H1 (cell line): ENCODE measurements around the gene DAPK2. TPM values are rescaled to one million over a fixed set of nuclear protein-coding genes. Genes with fewer than 3 reads are reported as not detected.

ENCODE experiments used
- CTCF ChIA-PET: fragments of 300-600 bp; sonication (Branson Sonifier 250); formaldehyde crosslinking; loops from one replicate; lab custom pipeline; 2021; ENCODE audit not compliant: partially characterized antibody; lab: Charles Lee
- POLR2A ChIA-PET: fragments of 300-600 bp; sonication (Branson Sonifier 250); formaldehyde crosslinking; loops from one replicate; lab custom pipeline; 2021; ENCODE audit warnings: inconsistent platforms; ENCODE audit not compliant: partially characterized antibody; lab: Charles Lee
- DNase-seq, 2 experiments: peaks; one replicate each; pipeline versions ENCODE4 v3.0.0 to v3.0.0-alpha.2; 2010 to 2022; ENCODE audit warnings: low spot score in 2 of 2, low read depth in 1 of 2, mixed read lengths in 1 of 2
- FAIRE-seq: peaks from 2 replicates; lab custom pipeline; 2011; peaks lifted over from hg19 to GRCh38; lab: Jason Lieb, UNC
- H2AFZ ChIP-seq: 2 replicates; pipeline ENCODE4 v1.8.1; 2012; ENCODE audit warnings: low read length, inconsistent platforms
- H2AK5ac ChIP-seq: 2 replicates; pipeline ENCODE4 v1.6.1; 2013; ENCODE audit warnings: low read depth, low read length
- H2BK120ac ChIP-seq: replicated peaks from 2 replicates; pipeline ENCODE3; 2013; ENCODE audit warnings: low read depth, low read length, inconsistent platforms
- H2BK12ac ChIP-seq: 2 replicates; pipeline ENCODE4 v1.6.1; 2013; ENCODE audit warnings: low read depth, low read length
- H2BK15ac ChIP-seq: 2 replicates; pipeline ENCODE4 v1.6.1; 2013; ENCODE audit warnings: low read length
- H2BK20ac ChIP-seq: 2 replicates; pipeline ENCODE4 v1.6.1; 2013; ENCODE audit warnings: low read length
- H2BK5ac ChIP-seq: 2 replicates; pipeline ENCODE4 v1.6.1; 2013; ENCODE audit warnings: low read depth, low read length
- H3K14ac ChIP-seq: 2 replicates; pipeline ENCODE4 v1.6.1; 2013; ENCODE audit warnings: inconsistent platforms; ENCODE audit not compliant: insufficient read length
- H3K18ac ChIP-seq: 2 replicates; pipeline ENCODE4 v1.6.1; 2013; ENCODE audit warnings: low read length; ENCODE audit errors: extremely low read depth
- H3K23ac ChIP-seq: 2 replicates; pipeline ENCODE4 v1.6.1; 2013; ENCODE audit warnings: inconsistent platforms; ENCODE audit not compliant: insufficient read length
- H3K23me2 ChIP-seq: 2 replicates; pipeline ENCODE4 v1.6.1; 2013; ENCODE audit warnings: low read depth, low read length
- H3K27ac ChIP-seq: 2 replicates; pipeline ENCODE4 v1.6.1; 2011; ENCODE audit warnings: low read depth, low read length, inconsistent platforms
- H3K27me3 ChIP-seq, 4 experiments: replicated peaks in 1 of 4; 1 replicate in 1 of 4; 2 replicates in 3 of 4; pipeline versions ENCODE4 v1.6.1 to v1.8.1; 2011 to 2013; ENCODE audit warnings: low read length in 3 of 4, mild to moderate bottlenecking in 3 of 4, inconsistent platforms in 2 of 4, mixed read lengths in 2 of 4, moderate library complexity in 1 of 4; ENCODE audit not compliant: control insufficient read depth in 3 of 4, insufficient read depth in 3 of 4; ENCODE audit errors: extremely low read depth in 1 of 4
- H3K36me3 ChIP-seq, 4 experiments: 2 replicates each; pipeline versions ENCODE4 v1.6.1 to v1.8.1; 2011 to 2013; ENCODE audit warnings: mild to moderate bottlenecking in 4 of 4, low read length in 3 of 4, moderate library complexity in 2 of 4, control low read depth in 1 of 4, inconsistent platforms in 1 of 4; ENCODE audit not compliant: insufficient read depth in 4 of 4, control insufficient read depth in 2 of 4
- H3K4ac ChIP-seq: replicated peaks from 2 replicates; pipeline ENCODE3; 2013; ENCODE audit warnings: low read length, low read depth, mixed read lengths, inconsistent platforms; ENCODE audit not compliant: insufficient read length
- H3K4me1 ChIP-seq, 4 experiments: replicated peaks in 1 of 4; 1 replicate in 1 of 4; 2 replicates in 3 of 4; pipeline versions ENCODE4 v1.6.1 to v1.8.1; 2011 to 2013; ENCODE audit warnings: low read length in 3 of 4, inconsistent platforms in 2 of 4, mixed read lengths in 1 of 4; ENCODE audit not compliant: insufficient read depth in 4 of 4, control insufficient read depth in 3 of 4
- H3K4me2 ChIP-seq, 2 experiments: 2 replicates each; pipeline versions ENCODE4 v1.6.1 to v1.8.1; 2011 to 2013; ENCODE audit warnings: low read depth in 2 of 2, low read length in 2 of 2, control low read depth in 1 of 2, inconsistent platforms in 1 of 2, mild to moderate bottlenecking in 1 of 2; ENCODE audit not compliant: insufficient read depth in 1 of 2
- H3K4me3 ChIP-seq, 4 experiments: fragments of 200-600, 300-600 bp in 1 of 4; sonication (generic), shearing (Covaris generic), sonication (Bioruptor Twin) in 1 of 4; 2 replicates each; pipeline versions ENCODE4 v1.5.1 to v1.8.1; 2011 to 2016; ENCODE audit warnings: low read length in 4 of 4, low read depth in 3 of 4, control low read depth in 2 of 4, inconsistent platforms in 2 of 4, mild to moderate bottlenecking in 2 of 4, mixed read lengths in 1 of 4, moderate library complexity in 1 of 4; ENCODE audit not compliant: insufficient read depth in 2 of 4; ENCODE audit errors: extremely low read depth in 1 of 4
- H3K56ac ChIP-seq: replicated peaks from 2 replicates; pipeline ENCODE3; 2013; ENCODE audit warnings: low read depth, mild to moderate bottlenecking, mixed read lengths, low read length, inconsistent platforms; ENCODE audit not compliant: insufficient read length
- H3K79me1 ChIP-seq: 2 replicates; pipeline ENCODE4 v1.6.1; 2013; ENCODE audit warnings: low read depth, low read length, control low read depth
- H3K79me2 ChIP-seq, 2 experiments: 2 replicates each; pipeline versions ENCODE4 v1.6.1 to v1.8.1; 2012 to 2013; ENCODE audit warnings: low read length in 2 of 2, mild to moderate bottlenecking in 2 of 2, inconsistent platforms in 1 of 2; ENCODE audit not compliant: insufficient read depth in 2 of 2, control insufficient read depth in 1 of 2
- H3K9ac ChIP-seq, 4 experiments: replicated peaks in 1 of 4; 1 replicate in 1 of 4; 2 replicates in 3 of 4; pipeline versions ENCODE4 v1.6.1 to v1.8.1; 2011 to 2013; ENCODE audit warnings: low read depth in 3 of 4, low read length in 3 of 4, control low read depth in 2 of 4, mild to moderate bottlenecking in 2 of 4, moderate library complexity in 2 of 4, inconsistent platforms in 1 of 4; ENCODE audit errors: extremely low read depth in 1 of 4
- H3K9me3 ChIP-seq, 2 experiments: 2 replicates each; pipeline versions ENCODE4 v1.6.1 to v1.8.1; 2012 to 2013; ENCODE audit warnings: mild to moderate bottlenecking in 2 of 2, moderate library complexity in 2 of 2, control low read depth in 1 of 2, inconsistent platforms in 1 of 2, low read depth in 1 of 2, low read length in 1 of 2, mixed read lengths in 1 of 2; ENCODE audit not compliant: insufficient read depth in 2 of 2
- H4K20me1 ChIP-seq, 2 experiments: replicated peaks in 1 of 2; 2 replicates each; pipeline versions ENCODE3 to v1.8.1; 2011 to 2013; ENCODE audit warnings: inconsistent platforms in 2 of 2, low read length in 2 of 2, mild to moderate bottlenecking in 1 of 2; ENCODE audit not compliant: insufficient read depth in 2 of 2, control insufficient read depth in 1 of 2
- H4K5ac ChIP-seq: 2 replicates; pipeline ENCODE4 v1.6.1; 2013; ENCODE audit warnings: low read length, low read depth, mixed read lengths, inconsistent platforms; ENCODE audit not compliant: insufficient read length
- H4K8ac ChIP-seq: 2 replicates; pipeline ENCODE4 v1.8.0; 2013; ENCODE audit warnings: mild to moderate bottlenecking, moderate library complexity, low read length, inconsistent platforms; ENCODE audit not compliant: insufficient read depth; ENCODE audit errors: extremely low read depth
- H4K91ac ChIP-seq: replicated peaks from 2 replicates; pipeline ENCODE3; 2013; ENCODE audit warnings: low read length, mixed read lengths, inconsistent platforms; ENCODE audit not compliant: insufficient read length
- CBX5 ChIP-seq: fragments of 300-800, 300-1000 bp; sonication (generic); IDR thresholded peaks from 2 replicates; pipeline ENCODE4 v1.7.1; 2016; ENCODE audit warnings: antibody characterized with exemption, low read length, low read depth
- CEBPB ChIP-seq: IDR thresholded peaks from 2 replicates; pipeline ENCODE4 v1.6.1; 2012; ENCODE audit warnings: low read depth, low read length
- CREB1 ChIP-seq: IDR thresholded peaks from 2 replicates; pipeline ENCODE4 v1.6.1; 2012; ENCODE audit warnings: inconsistent platforms
- HDAC6 ChIP-seq: IDR thresholded peaks from one replicate; pipeline ENCODE4 v1.7.1; 2012; ENCODE audit warnings: low read depth, mild to moderate bottlenecking, inconsistent platforms, low read length, moderate library complexity
- JUND ChIP-seq: IDR thresholded peaks from 2 replicates; pipeline ENCODE4 v1.6.1; 2011; ENCODE audit warnings: mild to moderate bottlenecking, improper control_type of control experiment, low read length
- KDM1A ChIP-seq: fragments of 200-600, 300-600 bp; sonication (generic); IDR thresholded peaks from 2 replicates; pipeline ENCODE4 v1.7.1; 2016; ENCODE audit warnings: mild to moderate bottlenecking, low read length, borderline replicate concordance
- MAFK ChIP-seq: IDR thresholded peaks from 2 replicates; pipeline ENCODE4 v1.6.1; 2012; ENCODE audit warnings: low read depth, mild to moderate bottlenecking, improper control_type of control experiment, low read length
- SIRT6 ChIP-seq: IDR thresholded peaks from one replicate; pipeline ENCODE4 v1.7.1; 2012; ENCODE audit warnings: low read length, inconsistent platforms
- WGBS, 2 experiments: shearing (Covaris generic) in 1 of 2; methylation state at CpG; one replicate each; pipeline versions ENCODE4 v1.1.6 to v1.1.7; 2013 to 2015; ENCODE audit warnings: low lambda C conversion rate in 2 of 2, mixed read lengths in 2 of 2, inconsistent platforms in 1 of 2, low coverage in 1 of 2, missing lambda C conversion rate in 1 of 2; ENCODE audit not compliant: insufficient replicate concordance in 2 of 2, insufficient coverage in 1 of 2, insufficient read length in 1 of 2; ENCODE audit errors: extremely low coverage in 1 of 2, missing lambda C conversion rate in 1 of 2; 5-methylcytosine and 5-hydroxymethylcytosine counted together
- polyA plus RNA-seq, 7 experiments: library from polyadenylated mRNA; depleted of rRNA in 3 of 7; stranded (reverse) in 5 of 7; unstranded in 2 of 7; fragments of >200 nt in 5 of 7; fragments of 200-250 nt in 2 of 7; gene quantifications; 1 replicate in 5 of 7; 2 replicates in 1 of 7; 4 replicates in 1 of 7; pipeline versions ENCODE4 v1.2.1 to v1.2.3, GENCODE V29; 2011 to 2013; ENCODE audit warnings: missing spikeins in 2 of 7, mixed read lengths in 2 of 7
- total RNA-seq: library from RNA; stranded (reverse); fragmentation: NEBNext Ultra II Directional; extraction: Animal tissue kit (Norgen Biotek cat#: 25700); gene quantifications from 2 replicates; pipeline ENCODE4 v1.2.1, GENCODE V29; 2021
- TF ChIP-seq, protein P1 (sequence below), 3 experiments: IDR thresholded peaks; 1 replicate in 2 of 3; 2 replicates in 1 of 3; pipeline versions ENCODE4 v1.5.1 to v1.6.1; 2011; ENCODE audit warnings: low read length in 3 of 3, mild to moderate bottlenecking in 3 of 3, inconsistent platforms in 2 of 3, low read depth in 1 of 3, moderate library complexity in 1 of 3; ENCODE audit not compliant: insufficient read depth in 1 of 3; ENCODE audit errors: control extremely low read depth in 1 of 3
- TF ChIP-seq, protein P2 (sequence below): IDR thresholded peaks from 2 replicates; pipeline ENCODE4 v1.6.1; 2012; ENCODE audit warnings: low read length, inconsistent platforms

DAPK2 gene
- total and polyA plus RNA-seq, 2 of the 8 experiments (the other 6 are each of a cell fraction or from before 2014, with no cell fraction given), result 1.8 to 2.9 TPM

DNA sequence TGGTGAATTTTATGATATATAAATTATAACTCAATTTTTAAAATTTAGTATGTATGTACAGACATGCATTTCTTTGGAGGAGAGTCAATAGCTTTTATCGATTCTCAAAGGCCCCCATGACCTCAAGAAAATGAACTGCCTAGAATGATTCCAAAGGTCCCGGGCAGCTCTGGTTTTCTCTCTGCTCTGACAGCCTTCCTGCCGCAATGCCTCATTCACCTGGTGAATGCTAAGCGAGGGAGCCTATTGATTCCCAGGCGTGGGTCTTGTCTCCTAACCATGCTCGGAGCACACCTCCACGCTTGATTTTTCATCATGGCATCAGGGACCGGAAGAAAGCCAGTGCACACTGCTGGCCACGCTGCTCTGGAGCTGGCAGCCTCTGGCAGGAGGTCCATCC lies 132.9 kb downstream of the DAPK2 start:
- FAIRE-seq, result no peak
- Histone ChIP-seq H2BK5ac (no peak overlapping the region), H3K18ac (no peak overlapping the region), H3K79me2 (no peaks in the 10 kb centered on the region), H3K23ac (no peak overlapping the region), H2BK120ac (no peak overlapping the region), H2BK12ac (no peak overlapping the region), H3K56ac (no peak overlapping the region), H2BK15ac (no peak overlapping the region), H3K27ac (no peak overlapping the region), H3K79me1 (no peaks in the 10 kb centered on the region), H4K5ac (no peak overlapping the region), H3K4me1 (peaks cover 0 to 20% (median 7%) of the 10 kb centered on the region in 4 experiments; a peak in 5 of 7 replicates), H2AFZ (no peak overlapping the region), H3K23me2 (no peaks in the 10 kb centered on the region), H4K20me1 (no peaks in the 10 kb centered on the region), H3K36me3 (no peaks in the 10 kb centered on the region), H3K9me3 (no peaks in the 10 kb centered on the region), H2AK5ac (no peak overlapping the region), H3K4ac (no peak overlapping the region), H3K27me3 (no peaks in the 10 kb centered on the region), H3K4me3 (no peak overlapping the region), H4K8ac (no peak overlapping the region), H2BK20ac (no peak overlapping the region; the same call in 1 of the 2 replicates), H4K91ac (no peak overlapping the region), H3K9ac (no peak overlapping the region), H3K14ac (no peak overlapping the region), H3K4me2 (no peak overlapping the region)
- POLR2A ChIA-PET, result interaction anchor here (1.0 kb wide), 1 partner anchor 83 kb away, joined by 3 read pairs; no protein-coding TSS in a partner anchor
- DNase-seq, result no peak
- CTCF ChIA-PET, result interaction anchor here (1.1 to 3.3 kb wide), 4 partner anchors 9 to 161 kb away, joined by 4 to 20 read pairs (median 7); no protein-coding TSS in a partner anchor
- 88% methylated on average over 9 of the region's 9 CpGs; no CpG with 5 or more reads in 1 of the 2 experiments for WGBS, 2 experiments
- no peak for TF ChIP-seq MAFK
- no peak for TF ChIP-seq KDM1A
- TF ChIP-seq JUND, result no peak
- no peak for TF ChIP-seq SIRT6
- TF ChIP-seq HDAC6, result no peak
- no peak for TF ChIP-seq CEBPB
- TF ChIP-seq CBX5, result no peak
- TF ChIP-seq, protein P1, sequence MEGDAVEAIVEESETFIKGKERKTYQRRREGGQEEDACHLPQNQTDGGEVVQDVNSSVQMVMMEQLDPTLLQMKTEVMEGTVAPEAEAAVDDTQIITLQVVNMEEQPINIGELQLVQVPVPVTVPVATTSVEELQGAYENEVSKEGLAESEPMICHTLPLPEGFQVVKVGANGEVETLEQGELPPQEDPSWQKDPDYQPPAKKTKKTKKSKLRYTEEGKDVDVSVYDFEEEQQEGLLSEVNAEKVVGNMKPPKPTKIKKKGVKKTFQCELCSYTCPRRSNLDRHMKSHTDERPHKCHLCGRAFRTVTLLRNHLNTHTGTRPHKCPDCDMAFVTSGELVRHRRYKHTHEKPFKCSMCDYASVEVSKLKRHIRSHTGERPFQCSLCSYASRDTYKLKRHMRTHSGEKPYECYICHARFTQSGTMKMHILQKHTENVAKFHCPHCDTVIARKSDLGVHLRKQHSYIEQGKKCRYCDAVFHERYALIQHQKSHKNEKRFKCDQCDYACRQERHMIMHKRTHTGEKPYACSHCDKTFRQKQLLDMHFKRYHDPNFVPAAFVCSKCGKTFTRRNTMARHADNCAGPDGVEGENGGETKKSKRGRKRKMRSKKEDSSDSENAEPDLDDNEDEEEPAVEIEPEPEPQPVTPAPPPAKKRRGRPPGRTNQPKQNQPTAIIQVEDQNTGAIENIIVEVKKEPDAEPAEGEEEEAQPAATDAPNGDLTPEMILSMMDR (IDR thresholded peaks at IDR 0.05; ENCODE audit: control extremely low read depth in 1 of 3, insufficient read depth in 1 of 3, low read depth in 1 of 3, low read length in 3 of 3), result no peak
- TF ChIP-seq CREB1, result no peak
- TF ChIP-seq, protein P2, sequence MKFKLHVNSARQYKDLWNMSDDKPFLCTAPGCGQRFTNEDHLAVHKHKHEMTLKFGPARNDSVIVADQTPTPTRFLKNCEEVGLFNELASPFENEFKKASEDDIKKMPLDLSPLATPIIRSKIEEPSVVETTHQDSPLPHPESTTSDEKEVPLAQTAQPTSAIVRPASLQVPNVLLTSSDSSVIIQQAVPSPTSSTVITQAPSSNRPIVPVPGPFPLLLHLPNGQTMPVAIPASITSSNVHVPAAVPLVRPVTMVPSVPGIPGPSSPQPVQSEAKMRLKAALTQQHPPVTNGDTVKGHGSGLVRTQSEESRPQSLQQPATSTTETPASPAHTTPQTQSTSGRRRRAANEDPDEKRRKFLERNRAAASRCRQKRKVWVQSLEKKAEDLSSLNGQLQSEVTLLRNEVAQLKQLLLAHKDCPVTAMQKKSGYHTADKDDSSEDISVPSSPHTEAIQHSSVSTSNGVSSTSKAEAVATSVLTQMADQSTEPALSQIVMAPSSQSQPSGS, result no peak
